ENCODE results near the gene NPAS2. TPM values are rescaled to one million over a fixed set of nuclear protein-coding genes. Genes with fewer than 3 reads are reported as not detected.

Gene NPAS2
- total and polyA plus RNA-seq, 2 of the 8 experiments (the other 6 are each of a cell fraction or from before 2014, with no cell fraction given): 1.8 to 1.9 TPM

- H3K27ac ChIP-seq (ENCODE audit: low read depth, low read length): no peak overlapping the region
- H3K27me3 ChIP-seq (replicated peaks in 1 of 4; ENCODE audit: control insufficient read depth in 3 of 4, extremely low read depth in 1 of 4, insufficient read depth in 3 of 4, low read length in 3 of 4): no peaks in the 10 kb centered on the region
- no peak overlapping the region for H3K4me3 ChIP-seq (ENCODE audit: extremely low read depth in 1 of 4, insufficient read depth in 2 of 4, low read depth in 3 of 4, low read length in 4 of 4)
- no peak overlapping the region for H2AK5ac ChIP-seq (ENCODE audit: low read depth, low read length)
- CTCF ChIA-PET (ENCODE audit: partially characterized antibody): interaction anchor here (0.9 to 3.9 kb wide), 12 partner anchors 9 to 420 kb away, joined by 3 to 37 read pairs (median 4); partner anchors contain the start of gene CNOT11
- H2AFZ ChIP-seq (ENCODE audit: low read length): no peak overlapping the region
- H2BK15ac ChIP-seq (ENCODE audit: low read length): no peak overlapping the region
- H4K20me1 ChIP-seq (replicated peaks in 1 of 2; ENCODE audit: control insufficient read depth in 1 of 2, insufficient read depth in 2 of 2, low read length in 2 of 2): peaks cover 0 to 4% of the 10 kb centered on the region in 2 experiments
- no peak overlapping the region for H3K14ac ChIP-seq (ENCODE audit: insufficient read length)
- H2BK20ac ChIP-seq (ENCODE audit: low read length): no peak overlapping the region
- H3K9ac ChIP-seq (replicated peaks in 1 of 4; ENCODE audit: extremely low read depth in 1 of 4, low read depth in 3 of 4, low read length in 3 of 4): no peak overlapping the region
- 92% methylated on average over 7 of the region's 8 CpGs; no CpG with 5 or more reads in 1 of the 2 experiments for WGBS, 2 experiments (ENCODE audit: extremely low coverage in 1 of 2, insufficient coverage in 1 of 2, insufficient read length in 1 of 2, insufficient replicate concordance in 2 of 2, low coverage in 1 of 2, low lambda C conversion rate in 2 of 2, missing lambda C conversion rate in 1 of 2)
- H3K4ac ChIP-seq (replicated peaks; ENCODE audit: insufficient read length, low read depth, low read length): no peak overlapping the region
- no peak overlapping the region for H2BK5ac ChIP-seq (ENCODE audit: low read depth, low read length)
- H3K79me1 ChIP-seq (ENCODE audit: low read depth, low read length): no peaks in the 10 kb centered on the region
- DNase-seq (ENCODE audit: low read depth in 1 of 2, low spot score in 2 of 2) (no peak), FAIRE-seq (no peak)
- peaks cover 2 to 9% (median 5%) of the 10 kb centered on the region in 4 experiments; a peak in 5 of 7 replicates for H3K4me1 ChIP-seq (replicated peaks in 1 of 4; ENCODE audit: control insufficient read depth in 3 of 4, insufficient read depth in 4 of 4, low read length in 3 of 4)
- no peak overlapping the region for H3K18ac ChIP-seq (ENCODE audit: extremely low read depth, low read length)
- no peaks in the 10 kb centered on the region for H3K9me3 ChIP-seq (ENCODE audit: insufficient read depth in 2 of 2, low read depth in 1 of 2, low read length in 1 of 2)
- no peak overlapping the region for H3K23ac ChIP-seq (ENCODE audit: insufficient read length)
- no peak overlapping the region for H4K91ac ChIP-seq (replicated peaks; ENCODE audit: insufficient read length, low read length)
- no peaks in the 10 kb centered on the region for H3K23me2 ChIP-seq (ENCODE audit: low read depth, low read length)
- TF ChIP-seq, protein P1, sequence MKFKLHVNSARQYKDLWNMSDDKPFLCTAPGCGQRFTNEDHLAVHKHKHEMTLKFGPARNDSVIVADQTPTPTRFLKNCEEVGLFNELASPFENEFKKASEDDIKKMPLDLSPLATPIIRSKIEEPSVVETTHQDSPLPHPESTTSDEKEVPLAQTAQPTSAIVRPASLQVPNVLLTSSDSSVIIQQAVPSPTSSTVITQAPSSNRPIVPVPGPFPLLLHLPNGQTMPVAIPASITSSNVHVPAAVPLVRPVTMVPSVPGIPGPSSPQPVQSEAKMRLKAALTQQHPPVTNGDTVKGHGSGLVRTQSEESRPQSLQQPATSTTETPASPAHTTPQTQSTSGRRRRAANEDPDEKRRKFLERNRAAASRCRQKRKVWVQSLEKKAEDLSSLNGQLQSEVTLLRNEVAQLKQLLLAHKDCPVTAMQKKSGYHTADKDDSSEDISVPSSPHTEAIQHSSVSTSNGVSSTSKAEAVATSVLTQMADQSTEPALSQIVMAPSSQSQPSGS (IDR thresholded peaks at IDR 0.05; ENCODE audit: low read length): no peak
- TF ChIP-seq YY1 (IDR thresholded peaks at IDR 0.05; ENCODE audit: low read depth, low read length): no peak
- TF ChIP-seq SUZ12 (IDR thresholded peaks at IDR 0.05; ENCODE audit: low read length): no peak
- TF ChIP-seq PHF8 (conservative IDR thresholded peaks at IDR 0.05; ENCODE audit: low read depth, low read length): no peak
- no peak for TF ChIP-seq BCL11A (IDR thresholded peaks at IDR 0.05; ENCODE audit: low read depth in 2 of 2, low read length in 2 of 2)
- no peak for TF ChIP-seq JUND (IDR thresholded peaks at IDR 0.05; ENCODE audit: low read length)
- no peak for TF ChIP-seq POLR2AphosphoS5 (IDR thresholded peaks at IDR 0.05; ENCODE audit: low read depth, low read length)
- TF ChIP-seq HDAC6 (IDR thresholded peaks at IDR 0.05; ENCODE audit: low read depth, low read length): no peak
- no peak for TF ChIP-seq KDM4A (IDR thresholded peaks at IDR 0.05; ENCODE audit: low read depth, low read length, severe bottlenecking)
- TF ChIP-seq CREB1 (IDR thresholded peaks at IDR 0.05): no peak
- no peak overlapping the region for H4K8ac ChIP-seq (ENCODE audit: extremely low read depth, insufficient read depth, low read length)
- peaks cover 0 to 10% (median 5%) of the 10 kb centered on the region in 4 experiments; a peak in 5 of 8 replicates for H3K36me3 ChIP-seq (ENCODE audit: control insufficient read depth in 2 of 4, insufficient read depth in 4 of 4, low read length in 3 of 4)
- no peak overlapping the region for H2BK12ac ChIP-seq (ENCODE audit: low read depth, low read length)
- no peak overlapping the region for H2BK120ac ChIP-seq (replicated peaks; ENCODE audit: low read depth, low read length)
- no peak overlapping the region for H3K56ac ChIP-seq (replicated peaks; ENCODE audit: insufficient read length, low read depth, low read length)
- POLR2A ChIA-PET (ENCODE audit: partially characterized antibody): interaction anchor here (1.5 to 4.1 kb wide), 3 partner anchors 10 to 24 kb away, joined by 3 to 29 read pairs (median 14); partner anchors contain the start of gene RPL31
- no peak overlapping the region for H4K5ac ChIP-seq (ENCODE audit: insufficient read length, low read depth, low read length)
- H3K4me2 ChIP-seq (ENCODE audit: insufficient read depth in 1 of 2, low read depth in 2 of 2, low read length in 2 of 2): no peak overlapping the region
- H3K79me2 ChIP-seq (ENCODE audit: control insufficient read depth in 1 of 2, insufficient read depth in 2 of 2, low read length in 2 of 2): no peaks in the 10 kb centered on the region
These were observed 207.9 kb downstream of the NPAS2 start for GRCh38 chr2:101027852-101028251.

All from H1 (cell line).